Measurements from ENCODE around the gene MTMR3. TPM values are rescaled to one million over a fixed set of nuclear protein-coding genes. Genes with fewer than 3 reads are reported as not detected.

Gene MTMR3
- total RNA-seq, 1 donor from 2014 or later: 41.0 TPM

DNA sequence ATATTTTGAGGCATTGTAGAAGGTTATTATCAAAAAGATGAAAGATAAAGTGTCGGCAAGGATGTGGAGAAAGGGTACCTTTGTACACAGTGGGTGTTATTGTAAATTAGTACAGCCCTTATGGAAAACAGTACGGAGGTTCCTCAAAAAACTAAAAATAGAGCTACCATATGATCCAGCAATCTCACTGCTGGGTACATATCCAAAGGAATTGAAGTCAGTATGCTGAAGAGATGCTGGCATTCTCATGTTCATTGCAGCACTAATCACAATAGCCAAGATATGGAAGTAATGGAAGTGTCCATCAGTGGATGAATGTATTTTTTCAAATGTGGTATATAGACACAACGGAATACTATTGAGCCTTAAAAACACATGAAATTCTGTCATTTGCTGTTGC lies 15.1 kb upstream of the MTMR3 start:
- Histone ChIP-seq H3K27me3 (ENCODE audit: insufficient read depth, low read length) (no peaks in the 10 kb centered on the region), H4K20me1 (ENCODE audit: insufficient read depth, low read length) (no peaks in the 10 kb centered on the region), H3K4me3 (ENCODE audit: insufficient read depth, low read depth, low read length) (no peak overlapping the region), H2AFZ (ENCODE audit: low read depth, low read length) (no peak overlapping the region), H3K79me2 (ENCODE audit: insufficient read depth, low read length) (no peaks in the 10 kb centered on the region), H3K36me3 (ENCODE audit: insufficient read depth, low read length) (no peaks in the 10 kb centered on the region), H3K27ac (ENCODE audit: low read depth, low read length) (no peak overlapping the region), H3K9me3 (ENCODE audit: insufficient read depth, low read depth, low read length) (no peaks in the 10 kb centered on the region), H3K4me2 (ENCODE audit: low read length) (no peak overlapping the region), H3K9ac (ENCODE audit: low read length) (no peak overlapping the region), H3K4me1 (ENCODE audit: insufficient read depth, low read length) (no peaks in the 10 kb centered on the region)
- Mint-ChIP-seq H3K27me3 (ENCODE audit: low read depth, unreplicated experiment) (peaks cover 2% of the 10 kb centered on the region), H3K36me3 (ENCODE audit: low read depth, unreplicated experiment) (no peaks in the 10 kb centered on the region), H3K4me1 (ENCODE audit: low read depth, unreplicated experiment) (peaks cover 11% of the 10 kb centered on the region), H3K9me3 (ENCODE audit: unreplicated experiment) (peaks cover 2% of the 10 kb centered on the region), H3K27ac (ENCODE audit: unreplicated experiment) (no peak overlapping the region), H3K4me3 (ENCODE audit: unreplicated experiment) (no peak overlapping the region)
- TF ChIP-seq EZH2 (IDR thresholded peaks at IDR 0.05; ENCODE audit: insufficient read depth, low read length): no peak
- TF ChIP-seq, protein P1, sequence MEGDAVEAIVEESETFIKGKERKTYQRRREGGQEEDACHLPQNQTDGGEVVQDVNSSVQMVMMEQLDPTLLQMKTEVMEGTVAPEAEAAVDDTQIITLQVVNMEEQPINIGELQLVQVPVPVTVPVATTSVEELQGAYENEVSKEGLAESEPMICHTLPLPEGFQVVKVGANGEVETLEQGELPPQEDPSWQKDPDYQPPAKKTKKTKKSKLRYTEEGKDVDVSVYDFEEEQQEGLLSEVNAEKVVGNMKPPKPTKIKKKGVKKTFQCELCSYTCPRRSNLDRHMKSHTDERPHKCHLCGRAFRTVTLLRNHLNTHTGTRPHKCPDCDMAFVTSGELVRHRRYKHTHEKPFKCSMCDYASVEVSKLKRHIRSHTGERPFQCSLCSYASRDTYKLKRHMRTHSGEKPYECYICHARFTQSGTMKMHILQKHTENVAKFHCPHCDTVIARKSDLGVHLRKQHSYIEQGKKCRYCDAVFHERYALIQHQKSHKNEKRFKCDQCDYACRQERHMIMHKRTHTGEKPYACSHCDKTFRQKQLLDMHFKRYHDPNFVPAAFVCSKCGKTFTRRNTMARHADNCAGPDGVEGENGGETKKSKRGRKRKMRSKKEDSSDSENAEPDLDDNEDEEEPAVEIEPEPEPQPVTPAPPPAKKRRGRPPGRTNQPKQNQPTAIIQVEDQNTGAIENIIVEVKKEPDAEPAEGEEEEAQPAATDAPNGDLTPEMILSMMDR (IDR thresholded peaks at IDR 0.05; ENCODE audit: insufficient read depth, low read depth, low read length): no peak
- no peak for DNase-seq (ENCODE audit: low read depth)
- no peak for FAIRE-seq

DNA sequence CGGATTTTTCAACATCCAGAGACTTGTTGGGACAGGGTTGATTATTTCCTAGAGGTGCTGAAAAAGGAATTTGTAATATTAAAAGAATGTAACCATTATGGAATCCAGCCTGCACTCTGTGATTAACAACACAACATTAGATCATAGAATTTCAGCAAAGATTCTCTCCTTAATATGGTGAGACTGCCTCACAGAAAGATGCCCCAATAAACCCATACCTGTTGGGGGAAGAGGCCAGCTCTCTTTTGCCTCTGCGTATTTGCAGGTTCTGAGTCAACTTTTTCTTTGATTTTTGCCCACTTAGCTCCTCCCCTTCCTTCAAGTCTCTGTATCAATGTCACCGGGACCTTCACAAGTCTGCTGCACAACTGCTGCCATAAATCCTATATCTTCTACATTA lies 12.4 kb upstream of the MTMR3 start:
- Mint-ChIP-seq H3K27me3 (ENCODE audit: low read depth, unreplicated experiment) (peaks cover 2% of the 10 kb centered on the region), H3K27ac (ENCODE audit: unreplicated experiment) (no peak overlapping the region)
- TF ChIP-seq EZH2 (IDR thresholded peaks at IDR 0.05; ENCODE audit: insufficient read depth, low read length): no peak
- TF ChIP-seq, protein P1 (IDR thresholded peaks at IDR 0.05; ENCODE audit: insufficient read depth, low read depth, low read length): no peak

DNA sequence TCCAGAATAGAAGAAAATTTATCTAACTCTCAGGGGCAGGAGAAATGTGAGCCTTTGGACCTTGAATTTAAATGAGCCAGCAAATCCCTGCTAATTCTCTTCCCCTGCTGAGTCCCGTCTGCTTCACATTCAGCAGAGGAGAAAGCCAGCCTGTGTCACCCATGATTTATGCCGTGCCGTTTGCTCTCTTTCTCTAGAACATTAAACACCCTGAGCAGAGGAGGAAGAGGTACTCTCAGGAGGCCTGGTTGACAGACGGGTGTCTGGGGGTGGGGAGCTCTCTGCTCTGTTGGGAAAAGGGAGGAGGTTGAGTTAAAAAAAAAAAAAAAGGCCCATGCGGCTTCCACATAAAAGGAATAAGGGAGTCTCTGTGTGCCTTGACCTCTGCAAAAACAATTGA lies 11.3 kb upstream of the MTMR3 start:
- peak overlapping the region; percentile 62 for H3K27ac Mint-ChIP-seq (ENCODE audit: unreplicated experiment)
- TF ChIP-seq, protein P1 (IDR thresholded peaks at IDR 0.05; ENCODE audit: insufficient read depth, low read depth, low read length): no peak
- no peak for TF ChIP-seq EZH2 (IDR thresholded peaks at IDR 0.05; ENCODE audit: insufficient read depth, low read length)
- peaks cover 2% of the 10 kb centered on the region for H3K9me3 Mint-ChIP-seq (ENCODE audit: unreplicated experiment)
- FAIRE-seq (no peak), DNase-seq (ENCODE audit: low read depth) (no peak)
- no peaks in the 10 kb centered on the region for H3K9me3 ChIP-seq (ENCODE audit: insufficient read depth, low read depth, low read length)
- no peaks in the 10 kb centered on the region for H3K4me1 ChIP-seq (ENCODE audit: insufficient read depth, low read length)
- H3K4me3 Mint-ChIP-seq (ENCODE audit: unreplicated experiment): no peak overlapping the region
- H4K20me1 ChIP-seq (ENCODE audit: insufficient read depth, low read length): no peaks in the 10 kb centered on the region
- peaks cover 11% of the 10 kb centered on the region for H3K4me1 Mint-ChIP-seq (ENCODE audit: low read depth, unreplicated experiment)
- no peak overlapping the region for H3K4me2 ChIP-seq (ENCODE audit: low read length)
- H3K79me2 ChIP-seq (ENCODE audit: insufficient read depth, low read length): no peaks in the 10 kb centered on the region
- H3K4me3 ChIP-seq (ENCODE audit: insufficient read depth, low read depth, low read length): no peak overlapping the region
- no peaks in the 10 kb centered on the region for H3K36me3 ChIP-seq (ENCODE audit: insufficient read depth, low read length)
- peak overlapping the region; percentile 57 for H2AFZ ChIP-seq (ENCODE audit: low read depth, low read length)
- peaks cover 2% of the 10 kb centered on the region for H3K27me3 Mint-ChIP-seq (ENCODE audit: low read depth, unreplicated experiment)
- no peak overlapping the region for H3K27ac ChIP-seq (ENCODE audit: low read depth, low read length)
- H3K36me3 Mint-ChIP-seq (ENCODE audit: low read depth, unreplicated experiment): no peaks in the 10 kb centered on the region
- H3K27me3 ChIP-seq (ENCODE audit: insufficient read depth, low read length): no peaks in the 10 kb centered on the region
- H3K9ac ChIP-seq (ENCODE audit: low read length): no peak overlapping the region

More for the DNA sequence above, 12.4 kb upstream of the MTMR3 start:
- Mint-ChIP-seq H3K4me3 (ENCODE audit: unreplicated experiment) (no peak overlapping the region), H3K4me1 (ENCODE audit: low read depth, unreplicated experiment) (peaks cover 11% of the 10 kb centered on the region), H3K36me3 (ENCODE audit: low read depth, unreplicated experiment) (no peaks in the 10 kb centered on the region), H3K9me3 (ENCODE audit: unreplicated experiment) (peaks cover 2% of the 10 kb centered on the region)
- Histone ChIP-seq H3K4me2 (ENCODE audit: low read length) (no peak overlapping the region), H3K36me3 (ENCODE audit: insufficient read depth, low read length) (no peaks in the 10 kb centered on the region), H3K9me3 (ENCODE audit: insufficient read depth, low read depth, low read length) (no peaks in the 10 kb centered on the region), H3K4me3 (ENCODE audit: insufficient read depth, low read depth, low read length) (no peak overlapping the region), H2AFZ (ENCODE audit: low read depth, low read length) (no peak overlapping the region), H4K20me1 (ENCODE audit: insufficient read depth, low read length) (no peaks in the 10 kb centered on the region), H3K4me1 (ENCODE audit: insufficient read depth, low read length) (no peaks in the 10 kb centered on the region), H3K27ac (ENCODE audit: low read depth, low read length) (no peak overlapping the region), H3K9ac (ENCODE audit: low read length) (no peak overlapping the region), H3K79me2 (ENCODE audit: insufficient read depth, low read length) (no peaks in the 10 kb centered on the region), H3K27me3 (ENCODE audit: insufficient read depth, low read length) (no peaks in the 10 kb centered on the region)
- no peak for FAIRE-seq
- peak; percentile 32 for DNase-seq (ENCODE audit: low read depth)
